PC-3 (cell line): Measurements from ENCODE around the gene CDC37L1.

Source experiments
- EZH2 ChIP-seq: fragments of 300-600 bp; sonication (generic); IDR thresholded peaks from one replicate; pipeline ENCODE4 v1.6.1; 2017; ENCODE audit warnings: antibody characterized with exemption, mild to moderate bottlenecking, low read length; ENCODE audit not compliant: unreplicated experiment
- EZH2phosphoT487 ChIP-seq: fragments of 300-600 bp; sonication (generic); IDR thresholded peaks from 2 replicates; pipeline ENCODE4 v1.6.1; 2018; ENCODE audit warnings: mild to moderate bottlenecking, antibody characterized with exemption, low read length, borderline replicate concordance
- TF ChIP-seq, protein P1 (sequence below): fragments of 300-600 bp; sonication (generic); conservative IDR thresholded peaks from 2 replicates; pipeline ENCODE4 v1.5.1; 2017; ENCODE audit warnings: antibody characterized with exemption, low read depth, mild to moderate bottlenecking, low read length

DNA sequence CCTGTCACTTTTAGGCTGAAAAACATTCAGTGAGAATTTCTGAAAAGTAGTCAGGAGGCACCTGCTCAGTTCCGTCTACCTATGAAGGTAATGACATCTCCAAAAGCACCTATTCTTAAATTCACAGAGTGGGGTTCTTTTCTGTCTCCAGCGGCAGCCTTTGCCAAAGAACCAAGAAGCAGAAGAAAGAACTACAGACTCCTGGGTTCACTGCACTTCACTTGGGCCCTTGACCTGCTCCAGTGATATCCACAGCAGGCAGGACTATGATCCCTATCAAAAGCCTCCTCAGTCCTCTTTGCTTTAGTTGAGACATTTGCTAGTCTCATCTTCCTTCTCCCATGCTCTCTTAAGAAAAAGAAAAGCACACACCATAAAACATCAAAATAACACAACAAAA is 37.0 kb upstream of the CDC37L1 start:
- TF ChIP-seq, protein P1, sequence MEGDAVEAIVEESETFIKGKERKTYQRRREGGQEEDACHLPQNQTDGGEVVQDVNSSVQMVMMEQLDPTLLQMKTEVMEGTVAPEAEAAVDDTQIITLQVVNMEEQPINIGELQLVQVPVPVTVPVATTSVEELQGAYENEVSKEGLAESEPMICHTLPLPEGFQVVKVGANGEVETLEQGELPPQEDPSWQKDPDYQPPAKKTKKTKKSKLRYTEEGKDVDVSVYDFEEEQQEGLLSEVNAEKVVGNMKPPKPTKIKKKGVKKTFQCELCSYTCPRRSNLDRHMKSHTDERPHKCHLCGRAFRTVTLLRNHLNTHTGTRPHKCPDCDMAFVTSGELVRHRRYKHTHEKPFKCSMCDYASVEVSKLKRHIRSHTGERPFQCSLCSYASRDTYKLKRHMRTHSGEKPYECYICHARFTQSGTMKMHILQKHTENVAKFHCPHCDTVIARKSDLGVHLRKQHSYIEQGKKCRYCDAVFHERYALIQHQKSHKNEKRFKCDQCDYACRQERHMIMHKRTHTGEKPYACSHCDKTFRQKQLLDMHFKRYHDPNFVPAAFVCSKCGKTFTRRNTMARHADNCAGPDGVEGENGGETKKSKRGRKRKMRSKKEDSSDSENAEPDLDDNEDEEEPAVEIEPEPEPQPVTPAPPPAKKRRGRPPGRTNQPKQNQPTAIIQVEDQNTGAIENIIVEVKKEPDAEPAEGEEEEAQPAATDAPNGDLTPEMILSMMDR: no peak
- TF ChIP-seq EZH2 (no peak), EZH2phosphoT487 (no peak)
